ENCODE measurements around the gene LMTK3.
A peak's percentile ranks its signal among the peaks of the same experiment; 100 is the strongest.

The LMTK3 gene

DNA sequence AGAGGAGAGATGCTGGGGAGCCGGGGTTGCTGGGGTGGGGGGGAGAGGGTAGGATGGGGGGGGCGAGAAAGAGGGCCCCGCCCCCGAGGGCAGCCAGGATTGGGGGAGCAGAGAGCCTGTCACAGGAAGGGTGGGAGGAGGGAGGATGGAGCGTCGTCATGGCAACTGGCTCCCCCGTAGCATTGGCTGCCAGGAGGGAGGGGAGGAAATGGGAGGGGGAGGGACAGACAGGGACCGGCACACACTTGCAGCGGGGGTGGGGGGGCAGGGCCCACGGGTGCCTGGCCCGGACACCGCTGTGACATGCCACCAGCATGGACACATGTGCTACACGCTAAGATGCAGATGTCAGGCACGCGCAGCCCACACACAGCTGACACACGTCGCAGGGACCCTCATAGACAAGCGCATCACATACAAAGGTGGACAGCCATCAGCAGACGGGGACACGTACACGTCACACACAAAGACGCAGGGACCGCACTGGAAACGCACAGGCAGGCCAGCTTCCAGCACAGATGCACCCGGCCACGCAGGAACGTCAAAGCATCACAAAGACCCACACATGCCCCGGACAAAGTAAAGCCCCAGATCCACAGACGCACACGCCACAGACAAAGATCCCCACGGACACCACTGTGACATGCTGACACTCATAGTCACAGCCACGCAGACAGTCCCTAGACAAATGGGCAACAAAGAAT lies at the start of gene LMTK3:
Gene LMTK3 (minus strand): TSS at position 36 of the 704 bp plus-strand sequence. CDS start 259 bp downstream, outside the sequence.
- DNase-seq (ENCODE audit: low read depth in 2 of 3, low spot score in 1 of 3): peak in 2 of 3 donors; percentile 63 to 68

DNA sequence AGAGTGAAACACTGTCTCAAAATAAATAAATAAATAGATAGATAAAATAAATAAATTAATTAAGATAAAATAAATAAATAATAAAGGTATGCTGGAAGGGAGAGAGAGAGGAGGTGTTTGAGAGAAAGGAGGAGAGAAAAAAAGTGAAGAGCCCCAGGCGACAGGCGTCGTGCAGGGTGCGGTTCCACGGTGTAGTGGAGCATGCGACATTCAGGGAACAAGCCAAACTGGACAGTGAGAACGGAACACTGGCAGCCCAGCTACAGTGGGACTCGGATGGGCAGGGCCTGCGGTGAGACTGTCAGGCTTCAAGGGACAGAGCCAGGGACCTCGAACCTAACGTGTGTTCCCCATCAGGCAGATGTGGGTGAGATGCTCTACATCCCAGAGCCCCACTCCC lies 49.8 kb upstream of the LMTK3 start:
- no peak for DNase-seq (ENCODE audit: low read depth in 2 of 3, low spot score in 1 of 3)

DNA sequence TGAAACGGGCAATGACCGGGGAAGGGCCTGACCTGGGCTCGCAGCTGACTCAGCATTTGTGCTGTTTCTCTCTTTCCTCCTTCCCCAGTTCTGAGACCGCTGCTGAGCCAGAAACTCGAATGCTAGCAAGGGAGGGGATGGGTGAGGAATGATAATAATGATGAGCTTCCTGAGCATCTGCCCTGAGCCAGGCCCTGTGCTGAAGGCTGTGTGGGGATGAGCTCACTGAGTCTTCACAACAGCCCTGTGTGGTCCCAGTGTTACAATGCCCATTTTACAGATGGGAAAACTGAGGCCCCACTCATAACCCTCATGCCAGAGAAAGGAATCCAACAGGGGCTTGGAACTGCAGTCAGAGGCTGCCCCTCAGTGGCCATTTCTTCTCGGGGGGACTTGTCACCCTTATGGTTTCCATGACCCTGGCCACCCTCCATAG lies 48.5 kb upstream of the LMTK3 start:
- DNase-seq (ENCODE audit: low read depth in 2 of 3, low spot score in 1 of 3): no peak

DNA sequence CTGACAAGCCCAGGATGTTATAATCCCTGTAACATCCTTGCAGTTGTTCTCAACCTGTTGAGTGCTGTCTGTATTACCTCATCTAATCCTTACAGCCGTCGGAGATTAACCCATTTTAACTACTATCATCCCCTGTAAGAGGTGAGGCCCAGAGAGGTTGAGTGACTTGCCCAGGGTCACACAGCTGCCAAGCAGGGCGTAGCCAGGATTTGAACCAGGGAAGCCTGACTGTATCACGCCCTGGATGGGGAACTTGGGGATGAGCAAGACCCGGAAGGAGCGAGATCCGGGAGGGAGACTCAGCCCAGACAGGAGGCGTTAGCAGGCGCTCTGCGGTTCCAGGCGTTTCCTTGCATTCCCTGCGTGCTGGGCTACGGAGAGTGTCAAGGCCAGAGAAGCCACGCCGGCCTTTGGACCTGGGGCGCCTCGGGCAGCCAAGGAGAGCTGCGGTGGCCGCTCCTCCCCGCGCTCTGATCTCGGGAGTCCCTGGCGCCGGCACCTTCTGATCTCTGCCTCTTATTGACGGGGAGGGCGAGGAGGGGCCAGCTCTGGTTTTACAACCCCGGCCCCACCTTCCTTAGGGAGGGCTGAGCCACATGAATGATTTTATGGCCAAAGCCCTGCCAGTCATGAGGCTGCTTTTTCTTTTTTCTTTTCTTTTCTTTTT lies 46.5 kb upstream of the LMTK3 start:
- DNase-seq (ENCODE audit: low read depth in 2 of 3, low spot score in 1 of 3): no peak

DNA sequence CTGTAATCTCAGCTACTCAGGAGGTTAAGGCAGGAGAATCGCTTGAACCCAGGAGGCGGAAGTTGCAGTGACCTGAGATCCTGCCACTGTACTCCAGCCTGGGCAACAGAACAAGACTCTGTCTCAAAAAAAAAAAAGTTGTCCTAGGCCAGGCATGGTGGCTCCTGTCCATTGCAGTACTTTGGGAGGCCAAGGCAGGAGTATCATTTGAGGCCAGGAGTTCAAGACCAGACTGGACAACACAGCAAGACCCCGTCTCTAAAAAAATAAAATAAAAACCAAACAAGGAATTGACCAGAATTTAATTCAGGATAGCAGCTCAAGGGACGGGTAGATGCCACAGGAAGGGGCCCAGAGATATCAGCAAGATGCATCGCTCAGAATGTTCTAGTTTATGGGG lies 45.2 kb upstream of the LMTK3 start:
- no peak for DNase-seq (ENCODE audit: low read depth in 2 of 3, low spot score in 1 of 3)

- DNase-seq (ENCODE audit: low read depth in 2 of 3, low spot score in 1 of 3): no peak
Measured at GRCh38 chr19:48556163-48556562, 44.5 kb upstream of the LMTK3 start.

GRCh38 chr19:48554385-48555091 lies 42.9 kb upstream of the LMTK3 start:
- DNase-seq (ENCODE audit: low read depth in 2 of 3, low spot score in 1 of 3): no peak

DNA sequence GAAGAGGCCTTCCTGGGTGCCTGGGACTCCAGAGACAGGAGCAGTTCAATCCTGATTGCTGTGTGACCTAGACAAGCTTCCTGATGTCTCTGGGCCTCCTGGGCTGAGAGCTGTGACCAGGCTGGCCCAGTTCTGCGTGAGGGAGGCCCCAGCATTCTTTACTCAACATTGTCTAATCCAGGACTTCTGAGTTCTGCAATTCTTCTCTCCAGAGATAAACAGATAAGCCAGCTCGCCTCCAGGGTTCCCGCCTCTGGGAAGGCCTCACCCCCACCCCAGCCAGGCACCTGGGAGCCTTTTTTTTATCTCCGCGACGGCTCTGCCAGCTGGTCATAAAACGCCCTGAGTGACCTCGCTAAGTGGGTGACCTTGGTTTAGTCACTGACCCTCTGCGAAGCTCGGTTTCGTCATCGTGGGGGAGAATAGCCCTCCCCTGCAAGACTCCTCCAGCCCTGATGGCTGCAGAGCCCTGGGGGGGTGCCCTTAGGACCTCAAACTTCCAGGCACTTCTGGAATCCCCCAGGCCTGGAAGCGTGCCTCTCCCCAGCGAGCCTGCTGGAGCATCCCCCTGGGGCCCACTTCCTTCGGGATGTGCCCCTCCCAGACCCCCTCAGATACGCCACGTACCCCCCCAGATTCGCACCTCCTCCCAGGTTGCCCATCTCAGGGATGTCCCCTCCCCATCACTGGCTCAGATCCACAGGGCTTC lies 42.2 kb upstream of the LMTK3 start:
- no peak for DNase-seq (ENCODE audit: low read depth in 2 of 3, low spot score in 1 of 3)

GRCh38 chr19:48552406-48553322 lies 41.0 kb upstream of the LMTK3 start:
- DNase-seq (ENCODE audit: low read depth in 2 of 3, low spot score in 1 of 3): no peak

DNA sequence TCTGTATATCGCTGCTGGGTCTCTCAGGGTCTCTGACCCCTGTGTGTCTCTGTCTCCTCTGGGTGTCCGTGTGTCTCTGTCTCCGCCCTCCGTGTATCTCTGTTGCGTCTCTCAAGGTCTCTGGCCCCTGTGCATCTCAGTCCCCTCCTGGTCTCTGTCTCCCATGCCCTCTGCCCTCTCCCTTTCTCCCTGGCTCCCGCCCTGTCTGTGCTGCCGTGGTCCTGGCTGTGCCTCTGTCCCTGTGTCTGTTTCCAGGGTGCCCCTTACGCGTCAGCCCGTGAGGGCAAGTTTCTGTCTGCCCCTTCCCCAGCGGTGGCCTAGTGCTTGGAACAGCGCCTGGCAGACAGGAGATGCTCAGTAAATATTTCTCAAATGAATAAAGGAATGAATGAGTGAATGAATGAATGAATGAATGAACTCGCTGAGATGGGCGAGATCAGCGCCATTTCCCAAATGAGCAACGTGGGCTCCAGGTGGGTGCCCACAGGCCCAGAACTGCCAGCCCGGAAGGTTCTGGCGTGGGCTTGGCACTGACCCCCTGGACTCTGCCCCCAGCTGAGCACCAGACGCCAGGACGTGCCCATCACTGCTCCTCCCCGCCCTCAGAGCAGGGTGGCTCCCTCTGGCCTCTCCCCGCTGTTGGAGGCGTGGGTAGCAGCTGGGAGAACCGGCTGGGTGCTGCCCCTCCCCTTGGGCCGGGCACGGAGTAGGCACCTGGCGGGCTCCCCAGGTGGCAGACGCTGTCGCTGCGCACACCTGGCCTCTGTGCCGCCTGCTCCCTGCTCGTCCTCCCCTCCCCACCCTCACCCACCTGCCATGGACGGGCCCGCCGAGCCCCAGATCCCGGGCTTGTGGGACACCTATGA lies 40.0 kb upstream of the LMTK3 start, which contains the start of gene SULT2B1:
Gene SULT2B1 (plus strand): TSS at position 736 of the 866 bp plus-strand sequence. CDS start 81 bp downstream, at position 817.
- no peak for DNase-seq (ENCODE audit: low read depth in 2 of 3, low spot score in 1 of 3)

DNA sequence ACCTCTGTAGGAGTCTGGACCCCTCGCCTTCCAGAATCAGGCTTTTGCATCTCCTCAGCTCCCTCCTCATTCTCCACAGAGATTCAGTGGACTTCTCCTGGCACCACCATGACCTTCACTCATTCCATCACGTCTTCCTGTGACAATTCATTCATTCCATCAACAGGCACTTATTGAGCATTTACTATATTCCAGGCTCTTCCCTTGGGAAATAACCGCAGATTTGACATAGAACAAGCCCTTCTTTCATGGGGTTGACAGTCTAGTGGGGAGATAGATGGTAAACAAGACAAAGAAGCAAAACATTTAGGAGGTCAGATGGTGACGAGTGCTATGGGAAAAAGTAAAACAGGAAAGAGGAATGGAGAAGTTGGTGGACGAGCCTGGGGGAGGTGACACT lies 37.7 kb upstream of the LMTK3 start:
- no peak for DNase-seq (ENCODE audit: low read depth in 2 of 3, low spot score in 1 of 3)

GRCh38 chr19:48548253-48548911 lies 36.7 kb upstream of the LMTK3 start:
- no peak for DNase-seq (ENCODE audit: low read depth in 2 of 3, low spot score in 1 of 3)

- no peak for DNase-seq (ENCODE audit: low read depth in 2 of 3, low spot score in 1 of 3)
Measured at GRCh38 chr19:48547722-48548121, 36.1 kb upstream of the LMTK3 start.

DNA sequence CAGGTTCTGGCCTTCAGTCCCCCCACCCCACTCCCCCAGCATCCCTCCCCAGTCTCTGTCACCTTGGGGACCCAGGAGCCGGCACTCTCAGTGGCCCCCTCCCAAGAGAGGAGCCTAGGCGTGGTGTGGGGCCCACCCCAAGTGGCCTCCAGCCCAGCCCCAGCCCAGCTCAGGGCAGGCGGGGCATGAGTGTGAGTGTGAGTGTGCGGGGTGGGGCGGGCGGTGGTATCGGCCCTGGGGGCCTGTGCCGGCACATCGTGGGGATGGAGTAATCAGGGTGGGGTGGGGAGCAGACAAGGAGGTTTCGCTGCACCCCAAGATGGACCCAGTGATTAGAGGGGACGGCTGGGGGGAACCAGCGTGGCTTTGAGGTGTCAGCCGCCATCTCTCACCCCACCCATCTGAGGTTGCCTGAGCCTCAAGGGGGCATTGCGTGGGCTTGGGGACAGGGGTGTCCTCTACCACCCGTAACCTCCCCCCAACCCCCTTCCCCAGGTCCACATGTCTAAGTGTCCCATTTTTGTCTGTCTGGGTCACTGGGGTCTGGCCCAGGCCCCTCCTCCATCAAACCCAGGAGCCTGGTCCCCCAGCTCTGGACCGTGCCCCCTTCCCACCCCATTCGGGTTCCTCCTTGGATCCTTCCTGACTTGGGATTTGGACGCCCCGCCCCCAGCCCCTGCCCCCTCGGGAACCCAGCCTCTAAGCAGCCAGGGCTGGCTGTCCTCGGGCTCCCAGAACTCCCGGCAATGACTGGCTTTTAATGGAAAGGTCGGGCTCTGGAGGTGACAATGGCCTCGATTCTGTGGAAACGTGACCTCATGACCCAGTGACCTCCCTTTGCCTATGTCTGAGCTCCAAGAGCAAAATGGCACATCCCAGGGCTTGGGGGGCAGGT lies 33.5 kb upstream of the LMTK3 start:
- no peak for DNase-seq (ENCODE audit: low read depth in 2 of 3, low spot score in 1 of 3)

GRCh38 chr19:48543121-48543710 lies 31.6 kb upstream of the LMTK3 start:
- no peak for DNase-seq (ENCODE audit: low read depth in 2 of 3, low spot score in 1 of 3)

DNA sequence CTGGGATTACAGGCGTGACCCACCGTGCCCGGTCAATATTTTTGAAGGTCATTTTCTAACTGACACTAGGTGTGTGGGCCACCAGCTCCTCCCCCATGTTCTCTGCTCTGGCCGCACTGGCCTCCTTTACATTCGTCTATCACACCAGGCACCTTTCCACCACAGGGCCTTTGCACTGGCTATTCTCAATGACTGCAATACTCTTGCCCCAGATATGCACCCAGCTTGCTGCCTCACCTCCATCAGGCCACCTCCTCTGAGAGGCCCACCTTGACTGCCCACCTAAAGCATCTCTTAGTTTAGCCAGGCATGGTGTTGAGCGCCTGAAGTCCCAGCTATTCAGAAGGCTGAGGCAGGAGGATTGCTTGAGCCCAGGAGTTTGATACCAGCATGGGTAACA lies 30.2 kb upstream of the LMTK3 start:
- DNase-seq (ENCODE audit: low read depth in 2 of 3, low spot score in 1 of 3): no peak

- no peak for DNase-seq (ENCODE audit: low read depth in 2 of 3, low spot score in 1 of 3)
Measured at GRCh38 chr19:48540110-48540509, 28.5 kb upstream of the LMTK3 start.
